ES-I3 (cell line): Measurements from ENCODE around the gene PDHX.
A peak's percentile ranks its signal among the peaks of the same experiment; 100 is the strongest.
"Not testable (repeated sequence)": the region's sequence is repeated elsewhere in the genome, so short reads cannot be mapped to it uniquely, and the experiment has no call there.

Experiments
- H3K36me3 ChIP-seq: 2 replicates; pipeline ENCODE4 v1.6.1; 2013; ENCODE audit warnings: mild to moderate bottlenecking, low read length, control low read depth, moderate library complexity; ENCODE audit not compliant: insufficient read depth
- H3K4me1 ChIP-seq: 2 replicates; pipeline ENCODE4 v1.6.1; 2013; ENCODE audit warnings: mild to moderate bottlenecking, control low read depth, low read length; ENCODE audit not compliant: insufficient read depth
- H3K9ac ChIP-seq: 2 replicates; pipeline ENCODE4 v1.6.1; 2013; ENCODE audit warnings: low read depth, mild to moderate bottlenecking, low read length, moderate library complexity
- H3K9me3 ChIP-seq: 2 replicates; pipeline ENCODE4 v1.6.1; 2013; ENCODE audit warnings: mild to moderate bottlenecking, low read length, moderate library complexity; ENCODE audit not compliant: control insufficient read depth, insufficient read depth

PDHX gene

DNA sequence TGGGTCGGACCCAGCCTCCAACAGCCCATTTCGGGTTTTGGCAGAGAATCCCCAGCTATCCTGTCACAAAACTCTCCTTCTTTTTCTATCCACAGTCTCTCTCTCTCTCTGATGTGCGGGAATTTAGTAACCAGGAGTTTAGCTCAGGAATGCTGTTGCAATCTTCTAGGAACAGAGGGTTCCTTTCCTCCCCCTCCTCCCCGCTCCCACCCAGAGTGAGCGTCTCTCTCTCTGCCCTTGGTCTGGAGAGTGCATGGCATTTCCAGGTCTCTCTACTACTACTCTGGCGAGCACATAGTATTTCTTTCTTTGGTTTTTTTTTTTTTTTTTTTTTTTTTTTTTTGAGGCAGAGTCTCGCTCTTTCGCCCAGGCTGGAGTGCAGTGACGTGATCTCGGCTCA, 17.9 kb upstream of the PDHX start:
- H3K9me3 ChIP-seq, result peaks cover 29% of the 10 kb centered on the region; the same call in 1 of the 2 replicates
- no peak overlapping the region for H3K9ac ChIP-seq
- no peaks in the 10 kb centered on the region; the same call in 1 of the 2 replicates for H3K36me3 ChIP-seq
- H3K4me1 ChIP-seq, result no peaks in the 10 kb centered on the region

DNA sequence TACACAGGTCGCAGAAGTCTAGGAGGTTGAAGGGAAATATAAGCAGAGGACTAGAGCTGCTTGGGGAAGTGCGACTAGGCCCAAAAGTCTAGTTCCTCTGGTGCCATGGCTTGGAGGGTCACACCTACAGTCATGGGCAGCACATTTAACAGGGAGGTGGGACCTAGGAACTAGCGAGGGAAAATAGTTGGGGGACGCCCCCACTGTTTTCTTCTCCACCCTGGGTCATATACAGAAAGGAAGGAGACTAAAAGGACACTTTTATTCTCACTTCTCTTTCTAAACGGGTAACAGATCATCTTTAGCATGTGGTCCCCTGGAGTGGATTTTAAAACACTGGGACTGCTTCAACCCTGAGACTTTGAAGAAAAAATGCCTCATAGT, 16.8 kb upstream of the PDHX start:
- Histone ChIP-seq H3K9ac (no peak overlapping the region), H3K9me3 (peaks cover 29% of the 10 kb centered on the region; the same call in 1 of the 2 replicates), H3K36me3 (no peaks in the 10 kb centered on the region; the same call in 1 of the 2 replicates), H3K4me1 (no peaks in the 10 kb centered on the region)

DNA sequence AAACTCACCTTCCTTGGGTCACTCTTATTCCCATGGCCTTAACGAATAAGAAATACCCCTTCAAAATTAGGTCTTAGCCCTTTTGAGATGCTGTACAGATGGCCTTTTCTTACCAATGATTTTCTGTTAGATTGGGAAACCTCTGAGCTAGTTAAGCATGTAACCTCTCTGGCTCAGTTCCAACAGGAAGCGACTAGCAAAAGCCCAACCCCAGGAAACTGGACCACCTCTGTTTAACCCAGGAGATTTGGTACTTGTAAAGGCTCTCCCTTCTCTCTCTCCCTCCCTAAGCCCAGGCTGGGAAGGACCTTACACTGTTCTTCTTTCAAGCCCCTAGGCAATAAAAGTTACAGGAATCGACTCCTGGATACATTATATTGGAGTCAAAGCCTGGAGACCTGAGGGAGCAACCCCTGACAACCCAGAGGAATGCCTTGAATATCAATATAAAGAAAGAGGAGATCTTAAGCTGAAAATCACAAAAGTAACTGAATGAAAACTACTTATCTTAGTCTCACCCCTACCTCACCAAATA, 11.9 kb upstream of the PDHX start:
- Histone ChIP-seq H3K36me3 (no peaks in the 10 kb centered on the region; the same call in 1 of the 2 replicates), H3K9me3 (peaks cover 17% of the 10 kb centered on the region; the same call in 1 of the 2 replicates), H3K4me1 (peaks cover 21% of the 10 kb centered on the region; the same call in 1 of the 2 replicates), H3K9ac (no peak overlapping the region)

DNA sequence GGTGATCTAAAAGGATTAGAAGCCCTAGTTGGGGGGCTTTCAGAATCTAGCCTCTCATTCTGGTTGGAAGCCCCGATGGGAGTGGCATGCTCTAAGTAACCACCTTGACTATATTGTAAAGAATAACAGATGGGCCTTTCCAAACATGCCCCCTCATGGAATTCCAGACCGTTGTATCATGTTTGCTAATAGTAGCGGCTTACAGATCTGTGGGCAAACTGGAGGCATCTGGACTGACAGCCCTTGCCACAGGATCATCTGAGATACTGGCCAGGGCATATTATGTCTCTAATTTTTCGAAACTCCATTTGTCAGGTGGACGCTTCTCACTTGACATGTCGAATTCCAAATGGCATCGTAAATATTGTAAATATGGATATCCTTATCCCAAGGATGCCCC, 10.8 kb upstream of the PDHX start:
- peaks cover 6% of the 10 kb centered on the region; the same call in 1 of the 2 replicates for H3K9me3 ChIP-seq
- H3K36me3 ChIP-seq, result no peaks in the 10 kb centered on the region; the same call in 1 of the 2 replicates

DNA sequence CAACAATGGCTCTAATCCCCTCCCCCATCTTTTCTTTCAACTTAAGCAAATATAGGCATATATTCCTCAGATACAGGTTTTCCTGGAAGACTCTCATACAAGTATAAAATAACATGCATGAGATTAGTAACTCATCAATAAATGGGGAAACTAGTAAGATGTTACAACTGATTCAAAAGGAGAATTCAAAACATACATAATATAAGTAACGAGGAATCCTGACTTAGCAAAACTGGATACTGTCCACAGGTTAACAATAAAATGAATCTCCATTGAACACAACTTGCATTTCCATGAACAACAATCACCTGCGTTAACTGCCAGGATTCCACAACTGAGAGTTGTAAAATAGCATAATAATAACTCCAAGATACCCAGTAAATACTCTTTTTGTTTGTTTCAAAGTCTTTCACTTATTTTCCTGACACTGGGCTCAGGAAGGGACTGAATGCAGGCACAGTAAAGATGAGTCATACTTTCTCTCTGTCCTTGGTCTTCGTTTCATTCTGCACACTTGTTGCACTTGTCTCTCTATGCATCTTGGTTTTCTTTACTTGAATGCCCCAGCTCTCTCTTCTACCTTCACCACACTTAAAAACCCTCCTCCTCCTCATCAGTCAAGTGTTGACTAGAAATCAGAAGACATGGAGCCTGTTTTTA, 8.4 kb upstream of the PDHX start:
- no peaks in the 10 kb centered on the region for H3K9me3 ChIP-seq
- H3K4me1 ChIP-seq, result peaks cover 28% of the 10 kb centered on the region; the same call in 1 of the 2 replicates
- no peak overlapping the region for H3K9ac ChIP-seq
- H3K36me3 ChIP-seq, result no peaks in the 10 kb centered on the region; the same call in 1 of the 2 replicates

More for the DNA sequence above, 10.8 kb upstream of the PDHX start:
- H3K4me1 ChIP-seq, result peaks cover 28% of the 10 kb centered on the region; the same call in 1 of the 2 replicates
- no peak overlapping the region for H3K9ac ChIP-seq

DNA sequence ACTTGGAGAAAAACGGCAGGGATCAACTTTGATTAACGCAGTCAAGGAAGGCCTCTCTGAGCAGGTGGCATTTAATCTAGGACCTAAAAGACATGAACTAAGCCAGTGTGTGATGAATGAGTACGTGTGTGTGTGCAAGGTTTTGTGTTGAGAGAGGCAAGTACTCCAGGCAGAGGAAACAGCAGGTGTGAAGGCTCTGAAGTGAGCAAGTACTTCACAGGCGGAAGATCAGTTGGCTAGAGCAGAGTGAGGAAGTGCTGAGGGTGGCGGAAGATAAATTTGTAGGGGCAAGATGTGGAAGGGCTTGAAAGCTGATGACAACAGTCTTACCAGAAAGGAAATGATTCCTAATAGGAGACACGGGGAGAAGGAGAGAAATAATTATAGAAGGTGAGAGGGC, 7.0 kb upstream of the PDHX start:
- H3K9me3 ChIP-seq, result no peaks in the 10 kb centered on the region
- no peaks in the 10 kb centered on the region; the same call in 1 of the 2 replicates for H3K36me3 ChIP-seq
- H3K4me1 ChIP-seq, result peaks cover 28% of the 10 kb centered on the region; the same call in 1 of the 2 replicates
- H3K9ac ChIP-seq, result no peak overlapping the region

DNA sequence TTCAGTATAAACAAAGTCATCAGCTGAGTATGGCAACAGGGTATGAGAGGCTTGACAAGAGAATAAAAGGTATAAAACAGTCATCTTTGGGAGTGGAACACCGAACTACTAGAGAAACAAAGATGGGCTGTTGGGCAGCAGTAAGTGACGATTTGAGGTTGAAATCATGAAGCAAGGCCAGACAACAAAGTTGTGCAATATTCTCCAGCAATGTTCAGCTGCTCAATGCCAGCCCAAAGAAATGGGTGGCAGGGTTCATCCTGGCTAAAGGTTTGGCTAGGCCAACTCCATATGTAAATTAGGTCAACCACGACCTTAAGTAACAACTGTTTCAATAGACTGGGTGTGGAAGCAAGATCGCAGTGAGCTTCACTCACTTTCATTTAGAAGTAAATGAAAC, 6.5 kb upstream of the PDHX start:
- H3K4me1 ChIP-seq, result peaks cover 26% of the 10 kb centered on the region; the same call in 1 of the 2 replicates
- no peak overlapping the region for H3K9ac ChIP-seq
- no peaks in the 10 kb centered on the region; the same call in 1 of the 2 replicates for H3K36me3 ChIP-seq
- H3K9me3 ChIP-seq, result no peaks in the 10 kb centered on the region

DNA sequence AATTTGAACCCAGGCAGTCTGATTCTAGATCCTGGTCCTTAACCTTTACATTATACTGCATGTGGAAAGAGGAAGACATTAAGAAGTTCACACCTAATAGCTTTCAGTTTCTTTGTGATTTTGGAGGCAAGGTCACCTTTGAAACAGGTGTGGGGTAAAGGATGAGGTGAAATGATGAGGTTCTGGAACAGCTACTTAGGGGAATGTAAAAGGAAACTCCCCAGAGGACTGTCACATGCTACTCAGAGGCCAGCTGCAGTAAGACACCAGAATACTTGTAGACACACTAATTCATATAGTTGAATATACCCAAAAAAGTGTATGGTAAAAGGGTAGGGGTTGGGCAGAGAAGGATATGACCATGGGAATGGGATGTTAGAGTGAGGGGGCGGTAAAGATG, 5.6 kb upstream of the PDHX start:
- peaks cover 26% of the 10 kb centered on the region; the same call in 1 of the 2 replicates for H3K4me1 ChIP-seq
- no peak overlapping the region for H3K9ac ChIP-seq
- H3K9me3 ChIP-seq, result no peaks in the 10 kb centered on the region
- no peaks in the 10 kb centered on the region; the same call in 1 of the 2 replicates for H3K36me3 ChIP-seq

DNA sequence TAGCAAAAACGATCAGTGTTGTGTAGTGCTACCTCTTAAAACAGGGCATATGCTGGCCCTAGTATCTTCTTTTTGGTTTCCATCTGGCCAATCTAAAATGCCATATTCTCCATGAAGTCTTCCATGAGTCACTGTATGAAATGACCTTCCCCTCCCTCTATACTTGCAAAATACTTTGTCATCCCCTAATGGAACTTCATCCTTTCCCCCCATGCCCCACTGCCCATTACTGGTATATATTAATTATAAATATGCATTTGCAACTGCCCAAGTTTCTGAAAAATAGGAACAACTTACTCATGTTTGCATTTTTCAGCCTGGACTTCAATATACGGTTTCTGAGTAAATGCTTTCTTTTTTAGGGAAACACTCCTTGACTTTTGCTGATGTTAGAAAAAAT, 4.7 kb upstream of the PDHX start:
- Histone ChIP-seq H3K9ac (no peak overlapping the region), H3K36me3 (no peaks in the 10 kb centered on the region; the same call in 1 of the 2 replicates), H3K9me3 (no peaks in the 10 kb centered on the region), H3K4me1 (peaks cover 26% of the 10 kb centered on the region; the same call in 1 of the 2 replicates)

DNA sequence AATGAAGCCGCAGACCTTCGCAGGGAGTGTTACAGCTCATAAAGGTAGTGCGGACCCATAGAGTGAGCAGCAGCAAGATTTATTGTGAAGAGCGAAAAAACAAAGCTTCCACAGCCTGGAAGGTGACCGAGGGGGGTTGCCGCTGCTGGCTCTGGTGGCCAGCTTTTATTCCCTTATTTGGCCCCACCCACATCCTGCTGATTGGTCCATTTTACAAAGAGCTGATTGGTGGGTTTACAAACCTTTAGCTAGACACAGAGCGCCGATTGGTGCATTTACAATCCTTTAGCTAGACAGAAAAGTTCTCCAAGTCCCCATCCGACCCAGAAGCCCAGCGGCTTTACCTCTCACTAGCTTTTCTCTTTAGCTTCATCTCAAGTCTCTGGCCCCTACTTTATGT, 2.9 kb upstream of the PDHX start:
- not testable (repeated sequence) for H3K9me3 ChIP-seq, H3K36me3 ChIP-seq, H3K9ac ChIP-seq
- H3K4me1 ChIP-seq, result peaks cover 19% of the 10 kb centered on the region

DNA sequence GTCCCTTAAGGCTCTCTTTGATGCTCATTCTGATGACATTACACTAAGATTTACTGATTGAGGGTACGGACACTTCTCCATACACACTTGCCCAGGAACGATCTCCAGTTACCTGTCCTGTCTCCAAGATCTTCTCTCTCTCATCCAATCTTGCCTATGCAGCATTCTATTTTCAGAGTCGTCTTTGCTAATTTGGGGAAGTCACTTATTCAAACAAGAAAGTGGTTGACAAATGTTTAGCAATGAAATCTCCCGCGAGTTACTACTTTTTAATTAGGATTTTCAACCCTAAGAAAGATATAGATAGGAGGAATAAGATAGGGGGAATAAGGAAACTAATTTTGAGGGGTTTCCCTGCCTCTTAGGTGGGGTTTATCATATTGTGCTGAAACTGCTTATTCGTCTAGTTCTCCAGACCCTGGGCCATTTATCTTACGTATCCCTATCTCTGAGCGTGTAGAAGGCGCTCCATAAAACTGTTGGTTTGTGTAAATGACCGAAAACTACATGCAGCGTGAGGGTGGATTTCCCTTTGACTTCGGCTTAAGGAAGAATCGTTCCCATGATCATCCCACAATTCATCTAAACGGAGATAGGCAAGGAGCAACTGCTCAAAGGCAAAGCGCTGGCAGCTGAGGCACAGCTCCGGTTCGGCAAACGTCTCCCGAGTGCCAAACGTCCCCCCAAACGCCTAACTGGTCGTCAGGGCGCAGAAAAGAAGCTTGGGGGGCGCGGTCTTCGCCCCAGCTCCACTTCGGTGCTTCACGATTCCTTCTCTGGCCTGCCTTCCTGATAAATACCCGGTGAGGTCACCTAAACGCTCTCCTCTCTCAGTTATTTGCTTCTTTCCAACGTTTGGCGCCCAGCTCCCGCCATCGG, 1.0 kb upstream of the PDHX start:
- H3K36me3 ChIP-seq, result no peaks in the 10 kb centered on the region; the same call in 1 of the 2 replicates
- peak overlapping the region; percentile 51 for H3K9ac ChIP-seq
- H3K4me1 ChIP-seq, result peaks cover 7% of the 10 kb centered on the region; the same call in 1 of the 2 replicates
- H3K9me3 ChIP-seq, result no peaks in the 10 kb centered on the region

DNA sequence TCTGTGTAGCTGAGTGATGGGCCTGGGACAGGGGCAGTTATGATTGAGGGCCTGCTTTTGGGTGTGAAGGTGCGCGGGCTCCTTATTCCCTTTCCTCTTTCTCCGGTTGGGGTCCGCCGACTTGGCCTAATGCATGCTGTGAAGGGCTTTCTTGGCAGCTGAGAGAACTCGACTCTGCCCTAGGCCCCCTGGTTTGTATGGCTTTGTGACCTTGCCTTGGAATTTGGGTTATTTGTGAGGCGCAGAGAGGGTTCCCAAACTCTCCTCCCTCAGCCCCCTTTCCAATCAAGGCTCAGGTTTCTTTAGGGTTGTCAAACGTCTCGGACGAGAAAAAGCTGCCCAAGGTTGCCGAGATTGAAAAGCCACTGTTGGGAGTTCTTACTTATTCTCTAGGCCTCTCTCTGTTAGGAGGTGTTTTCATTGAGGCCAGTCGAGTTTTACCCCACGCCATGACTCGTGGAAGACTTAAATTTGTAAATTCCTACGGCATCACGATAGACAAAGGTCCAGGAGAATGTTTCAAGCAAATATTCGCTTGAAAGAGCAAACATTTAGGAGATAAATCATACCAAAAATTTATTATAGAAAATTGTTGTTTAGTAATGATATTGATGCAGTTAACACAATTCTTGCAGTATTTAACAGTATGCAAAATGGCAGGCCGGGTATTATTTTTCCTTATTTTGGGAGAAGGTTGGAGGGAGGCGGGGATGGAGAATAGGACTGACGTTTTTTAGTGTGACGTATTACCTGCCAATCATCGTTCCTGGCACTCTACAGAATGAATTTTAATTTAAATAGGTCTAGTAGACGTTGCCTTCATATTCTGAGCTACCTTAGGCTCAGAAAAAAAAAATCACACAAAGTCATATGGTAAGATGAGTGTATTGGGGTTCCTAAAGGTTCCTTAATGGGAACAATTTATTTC, 689 bp downstream of the PDHX start:
- H3K4me1 ChIP-seq, result peaks cover 7% of the 10 kb centered on the region; the same call in 1 of the 2 replicates
- no peaks in the 10 kb centered on the region; the same call in 1 of the 2 replicates for H3K36me3 ChIP-seq
- H3K9ac ChIP-seq, result peak overlapping the region; percentile 99
- no peaks in the 10 kb centered on the region for H3K9me3 ChIP-seq

DNA sequence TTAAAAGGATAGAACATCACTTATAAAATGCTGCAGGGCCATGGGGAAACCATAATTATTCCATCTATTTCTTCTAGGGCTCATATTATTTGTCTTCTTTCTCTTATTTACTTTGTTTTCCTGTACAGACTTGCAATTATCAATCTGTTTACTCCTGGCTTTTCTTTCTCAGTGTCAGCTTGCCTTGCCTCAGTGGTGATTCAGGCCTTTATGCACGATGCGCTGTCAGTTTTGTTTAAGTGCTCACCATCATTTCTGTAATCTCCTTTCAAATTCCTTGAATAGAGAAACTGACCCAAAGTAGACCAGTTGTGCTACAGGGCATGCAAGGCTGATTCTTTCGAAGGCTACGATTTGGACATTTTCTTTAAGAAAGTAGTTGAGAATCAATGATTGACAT, 4.7 kb downstream of the PDHX start:
- Histone ChIP-seq H3K36me3 (no peaks in the 10 kb centered on the region), H3K4me1 (peaks cover 7% of the 10 kb centered on the region; the same call in 1 of the 2 replicates), H3K9me3 (no peaks in the 10 kb centered on the region), H3K9ac (no peak overlapping the region)
